ENCODE measurements around the gene INTS14.

The INTS14 gene

DNA sequence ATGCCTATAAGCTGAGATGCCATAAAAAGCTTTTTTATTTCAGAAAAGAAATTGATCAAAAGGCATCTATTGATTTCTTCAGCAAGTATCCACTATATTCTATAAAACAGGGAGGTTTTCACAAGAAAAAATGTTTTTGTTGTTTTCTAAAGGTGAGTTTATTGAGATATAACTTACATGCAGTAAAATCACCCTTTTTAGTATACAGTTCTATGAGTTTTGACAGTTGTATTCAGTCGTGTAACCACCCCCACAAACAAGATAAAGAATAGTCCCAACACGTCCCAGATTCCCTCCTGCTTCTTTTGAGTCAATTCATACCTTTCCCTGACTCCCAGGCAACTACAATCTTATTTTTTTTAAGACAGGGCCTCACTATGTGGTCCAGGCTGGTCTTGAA is 7.8 kb downstream of the INTS14 start:
- Histone ChIP-seq H3K4me3 (ENCODE audit: insufficient read depth, low read length, poor library complexity, severe bottlenecking) (no peak overlapping the region), H3K27ac (ENCODE audit: low read depth, low read length) (no peak overlapping the region), H3K9me3 (ENCODE audit: insufficient read depth, low read length) (no peaks in the 10 kb centered on the region), H3K4me2 (ENCODE audit: low read depth, low read length, poor library complexity, severe bottlenecking) (no peak overlapping the region), H3K36me3 (ENCODE audit: low read length) (peaks cover 17% of the 10 kb centered on the region), H2AFZ (ENCODE audit: low read depth, low read length, severe bottlenecking) (no peak overlapping the region), H3F3A (ENCODE audit: insufficient read depth) (peaks cover 11% of the 10 kb centered on the region), H4K20me1 (ENCODE audit: low read depth, low read length) (no peaks in the 10 kb centered on the region), H3K27me3 (ENCODE audit: low read length) (no peaks in the 10 kb centered on the region), H3K9ac (ENCODE audit: low read length) (no peak overlapping the region), H3K79me2 (ENCODE audit: insufficient read depth, low read length) (peaks cover 19% of the 10 kb centered on the region; the same call in 1 of the 2 replicates), H3K9me2 (replicated peaks; ENCODE audit: insufficient read depth, low read length) (no peaks in the 10 kb centered on the region)
- TF ChIP-seq CTCF (IDR thresholded peaks at IDR 0.05; ENCODE audit: insufficient read depth, low read length, poor library complexity, severe bottlenecking) (no peak), EZH2phosphoT487 (conservative IDR thresholded peaks at IDR 0.05; ENCODE audit: low read length) (no peak)

GRCh38 chr15:65599677-65600076 is 11.3 kb downstream of the INTS14 start:
- Histone ChIP-seq H3K9me3 (ENCODE audit: insufficient read depth, low read length) (no peaks in the 10 kb centered on the region), H2AFZ (ENCODE audit: low read depth, low read length, severe bottlenecking) (no peak overlapping the region), H3F3A (ENCODE audit: insufficient read depth) (peaks cover 10% of the 10 kb centered on the region; the same call in 1 of the 2 replicates), H3K27me3 (ENCODE audit: low read length) (no peaks in the 10 kb centered on the region), H3K36me3 (ENCODE audit: low read length) (peaks cover 30% of the 10 kb centered on the region), H4K20me1 (ENCODE audit: low read depth, low read length) (no peaks in the 10 kb centered on the region), H3K27ac (ENCODE audit: low read depth, low read length) (no peak overlapping the region), H3K9me2 (replicated peaks; ENCODE audit: insufficient read depth, low read length) (no peaks in the 10 kb centered on the region), H3K9ac (ENCODE audit: low read length) (no peak overlapping the region), H3K79me2 (ENCODE audit: insufficient read depth, low read length) (peaks cover 5% of the 10 kb centered on the region; the same call in 1 of the 2 replicates), H3K4me3 (ENCODE audit: insufficient read depth, low read length, poor library complexity, severe bottlenecking) (no peak overlapping the region), H3K4me2 (ENCODE audit: low read depth, low read length, poor library complexity, severe bottlenecking) (no peak overlapping the region)
- no peak for TF ChIP-seq CTCF (IDR thresholded peaks at IDR 0.05; ENCODE audit: insufficient read depth, low read length, poor library complexity, severe bottlenecking)

DNA sequence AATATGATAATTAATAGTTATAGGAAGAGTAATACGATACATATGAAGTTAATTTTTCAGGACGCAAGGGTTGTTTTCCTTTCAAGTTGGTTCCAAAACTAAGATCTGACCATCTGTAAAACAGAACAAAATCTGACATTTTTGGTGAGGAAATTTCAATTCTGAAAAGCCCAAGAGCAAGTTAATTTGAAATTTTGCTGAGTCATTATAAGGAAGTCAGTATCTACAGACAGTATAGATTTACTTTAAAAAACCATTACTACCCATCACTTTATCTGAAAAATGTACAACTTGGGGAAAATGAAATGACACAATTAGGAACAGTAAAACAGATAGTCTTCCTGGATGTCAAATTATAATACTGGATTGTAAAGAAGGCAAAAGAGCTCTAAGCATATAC is 12.5 kb downstream of the INTS14 start:
- H3K36me3 ChIP-seq (ENCODE audit: low read length): peaks cover 31% of the 10 kb centered on the region

More for the DNA sequence above, 12.5 kb downstream of the INTS14 start:
- TF ChIP-seq EZH2phosphoT487 (conservative IDR thresholded peaks at IDR 0.05; ENCODE audit: low read length) (no peak), CTCF (IDR thresholded peaks at IDR 0.05; ENCODE audit: insufficient read depth, low read length, poor library complexity, severe bottlenecking) (no peak)
- Histone ChIP-seq H3K9me2 (replicated peaks; ENCODE audit: insufficient read depth, low read length) (no peaks in the 10 kb centered on the region), H3K4me3 (ENCODE audit: insufficient read depth, low read length, poor library complexity, severe bottlenecking) (no peak overlapping the region), H3K27me3 (ENCODE audit: low read length) (no peaks in the 10 kb centered on the region), H3K79me2 (ENCODE audit: insufficient read depth, low read length) (peaks cover 5% of the 10 kb centered on the region; the same call in 1 of the 2 replicates), H2AFZ (ENCODE audit: low read depth, low read length, severe bottlenecking) (no peak overlapping the region), H3K9ac (ENCODE audit: low read length) (no peak overlapping the region), H3K4me2 (ENCODE audit: low read depth, low read length, poor library complexity, severe bottlenecking) (no peak overlapping the region), H3K27ac (ENCODE audit: low read depth, low read length) (no peak overlapping the region), H3K9me3 (ENCODE audit: insufficient read depth, low read length) (no peaks in the 10 kb centered on the region), H4K20me1 (ENCODE audit: low read depth, low read length) (no peaks in the 10 kb centered on the region), H3F3A (ENCODE audit: insufficient read depth) (0 out of 2 replicates have a peak, but pooled peaks cover 9% of the 10 kb centered on the region)
